NCI-H510A treated with DMSO at 0.1 percent for 48 hours (cell line): ENCODE data around the gene CMTR1.

Source experiments
- DNase-seq: peaks from one replicate; lab custom pipeline; 2025; lab: John Stamatoyannopoulos, UW

CMTR1 gene

DNA sequence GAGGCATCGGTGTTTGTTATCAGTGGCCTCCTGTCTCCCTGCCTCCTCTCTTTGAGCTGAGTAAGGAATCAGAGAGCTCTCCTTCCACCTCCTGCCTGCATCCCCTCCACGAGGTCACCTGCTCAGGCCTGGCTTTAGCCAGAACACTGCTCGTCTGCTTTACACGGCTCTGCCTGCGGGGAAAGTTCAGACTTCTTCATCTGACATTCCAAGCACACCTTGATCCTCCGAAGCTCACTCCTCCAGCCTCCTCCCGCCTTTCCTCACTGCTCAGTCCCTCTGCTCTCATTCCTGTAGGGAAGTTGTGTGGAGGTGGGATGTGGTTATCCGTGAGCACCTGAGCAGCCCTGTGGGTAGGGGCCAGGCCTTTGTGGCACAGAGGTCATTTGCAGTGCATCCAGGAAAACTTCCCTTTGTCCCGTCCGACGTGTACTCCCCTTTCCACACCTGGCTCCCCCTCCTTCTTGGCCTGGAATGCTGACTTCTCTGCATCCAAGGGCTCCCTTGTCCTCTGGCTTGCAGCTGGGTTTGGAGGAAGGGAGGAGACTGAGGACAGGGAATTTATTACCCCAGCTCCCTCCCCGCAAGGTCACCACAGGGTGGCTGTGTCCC lies 79.5 kb downstream of the CMTR1 start:
- no peak for DNase-seq

GRCh38 chr6:37513155-37513554 lies 80.1 kb downstream of the CMTR1 start:
- DNase-seq, result no peak

- no peak for DNase-seq
These were observed 80.6 kb downstream of the CMTR1 start for GRCh38 chr6:37513576-37513975.

DNA sequence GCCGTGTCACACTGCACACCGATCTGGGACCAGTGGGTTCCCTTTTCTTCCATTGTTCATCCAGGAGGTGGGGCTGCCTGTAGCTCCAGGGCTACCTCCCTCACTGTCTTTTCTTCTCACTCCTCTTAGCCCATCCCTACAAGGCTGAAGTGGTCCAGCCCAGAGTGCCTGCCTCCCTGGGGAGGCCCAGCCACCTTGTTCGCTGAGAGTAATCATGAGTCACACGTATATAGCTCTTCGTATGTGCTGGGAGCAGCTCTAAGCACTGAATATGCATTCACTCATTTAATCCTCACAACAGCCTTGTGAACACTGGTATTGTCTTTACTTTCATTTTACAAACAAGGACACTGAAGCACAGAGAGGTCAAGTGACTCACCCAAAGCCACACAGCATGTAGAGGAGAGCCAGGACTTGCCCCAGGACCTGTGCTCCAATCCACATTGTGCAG lies 81.3 kb downstream of the CMTR1 start:
- no peak for DNase-seq

- no peak for DNase-seq
These were observed 81.8 kb downstream of the CMTR1 start for GRCh38 chr6:37514837-37515236.

GRCh38 chr6:37515712-37516075 lies 82.7 kb downstream of the CMTR1 start:
- no peak for DNase-seq

- DNase-seq, result peak; percentile 65
These were observed 83.3 kb downstream of the CMTR1 start for GRCh38 chr6:37516076-37516919.

- DNase-seq, result no peak
These were observed 83.9 kb downstream of the CMTR1 start for GRCh38 chr6:37516920-37517405.

DNA sequence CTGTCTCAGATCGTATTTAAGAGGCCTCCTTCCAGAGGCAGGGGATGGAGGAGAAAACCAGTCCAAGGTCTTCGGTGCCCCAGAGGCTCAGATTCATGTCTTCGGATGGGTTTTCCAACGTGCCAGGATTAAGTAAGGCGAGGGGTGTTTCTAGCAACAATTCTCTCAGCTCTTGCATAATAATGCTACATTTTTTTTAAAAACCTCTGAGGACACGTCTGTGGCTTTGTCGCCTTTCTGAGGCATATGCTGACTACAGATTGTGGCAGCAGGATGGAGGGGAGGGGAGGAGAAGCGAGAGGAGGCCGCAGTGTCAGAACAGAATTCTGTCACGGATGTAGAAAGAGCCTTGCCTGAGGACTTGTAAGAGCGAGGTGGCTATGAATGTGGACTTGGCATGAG lies 84.4 kb downstream of the CMTR1 start:
- no peak for DNase-seq

GRCh38 chr6:37518116-37518515 lies 85.1 kb downstream of the CMTR1 start:
- no peak for DNase-seq

- DNase-seq, result no peak
These were observed 86.4 kb downstream of the CMTR1 start for GRCh38 chr6:37519461-37519860.

GRCh38 chr6:37520926-37521325 lies 87.9 kb downstream of the CMTR1 start:
- no peak for DNase-seq

- DNase-seq, result no peak
These were observed 88.7 kb downstream of the CMTR1 start for GRCh38 chr6:37521674-37522073.

DNA sequence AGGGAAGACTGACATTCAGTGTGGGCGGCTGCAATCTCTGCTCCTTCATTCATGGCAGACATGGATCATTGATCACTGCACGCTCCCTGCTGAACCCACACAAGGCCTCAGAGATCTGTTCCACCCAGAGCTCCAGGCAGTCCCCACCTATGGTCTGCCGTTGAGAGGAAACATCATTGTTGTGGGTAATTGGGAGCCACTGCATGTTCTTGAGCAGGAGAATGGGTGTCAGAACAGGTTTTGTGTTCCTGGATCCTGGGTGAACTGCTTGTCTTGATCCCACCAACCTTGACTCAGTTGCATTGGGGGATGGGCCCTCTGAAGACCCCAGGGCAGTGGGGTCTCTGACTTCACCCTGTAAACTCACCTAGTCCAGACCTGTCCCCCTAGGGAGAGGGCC lies 89.8 kb downstream of the CMTR1 start:
- DNase-seq, result no peak

GRCh38 chr6:37523412-37523811 lies 90.4 kb downstream of the CMTR1 start:
- DNase-seq, result no peak

- DNase-seq, result no peak
These were observed 91.3 kb downstream of the CMTR1 start for GRCh38 chr6:37524025-37524969.

- DNase-seq, result no peak
These were observed 91.9 kb downstream of the CMTR1 start for GRCh38 chr6:37524970-37525318.

GRCh38 chr6:37525460-37526357 lies 92.7 kb downstream of the CMTR1 start:
- no peak for DNase-seq

DNA sequence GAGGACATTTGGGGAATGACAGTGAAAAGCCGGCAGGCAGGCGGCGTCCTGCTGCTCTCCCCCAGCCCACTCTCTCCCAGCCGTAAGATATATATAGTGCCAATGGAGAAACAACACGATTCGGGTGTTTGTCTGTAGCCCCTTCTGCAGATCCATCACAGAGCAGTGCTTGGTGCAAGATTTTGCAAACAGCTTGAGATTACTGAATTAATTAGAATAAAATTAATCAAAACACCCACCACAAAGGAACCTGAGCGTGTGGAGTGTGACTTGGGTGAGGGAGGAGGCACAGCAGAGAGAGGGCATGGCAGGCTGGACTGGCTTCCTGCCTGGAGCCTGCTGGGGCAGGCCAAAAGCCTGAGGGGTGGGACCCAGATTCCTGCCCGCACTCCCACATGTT lies 95.5 kb downstream of the CMTR1 start:
- no peak for DNase-seq

GRCh38 chr6:37530297-37530696 lies 97.3 kb downstream of the CMTR1 start:
- DNase-seq, result no peak

GRCh38 chr6:37531026-37531425 lies 98.0 kb downstream of the CMTR1 start:
- no peak for DNase-seq
